Activated CD8-positive, alpha-beta T cell treated with anti-CD3 and anti-CD28 coated beads, Interleukin-2, amount 10 ng/mL, durations not matched to agents 7 days and 5 days (primary cell): ENCODE data around the gene SV2C. TPM values are rescaled to one million over a fixed set of nuclear protein-coding genes. Genes with fewer than 3 reads are reported as not detected.
"Not testable (repeated sequence)": the region's sequence is repeated elsewhere in the genome, so short reads cannot be mapped to it uniquely, and the experiment has no call there.

Experiments
- ATAC-seq: fragments of 150-1000 bp; cut with Tn5 transposase; one replicate; pipeline ENCODE4 v1.10.0; 2021; ENCODE audit warnings: moderate library complexity
- CTCF ChIA-PET: fragments of 350-600 bp; sonication (Branson Sonifier 250); formaldehyde crosslinking; loops from one replicate; lab custom pipeline; 2021; ENCODE audit warnings: antibody characterized with exemption; lab: Charles Lee
- POLR2A ChIA-PET: fragments of 350-600 bp; sonication (Branson Sonifier 250); formaldehyde crosslinking; loops from one replicate; lab custom pipeline; 2021; ENCODE audit warnings: antibody characterized with exemption; lab: Charles Lee
- DNase-seq: peaks from one replicate; pipeline ENCODE4 v3.0.0-alpha.2; 2020
- H3K27ac Mint-ChIP-seq: one replicate; pipeline ENCODE4 v1.8.0; 2021; ENCODE audit warnings: mild to moderate bottlenecking, mixed read lengths
- H3K27me3 Mint-ChIP-seq: one replicate; pipeline ENCODE4 v1.8.0; 2021; ENCODE audit warnings: low read depth, mixed read lengths
- H3K36me3 Mint-ChIP-seq: one replicate; pipeline ENCODE4 v1.8.0; 2021; ENCODE audit warnings: low read depth, mixed read lengths
- H3K4me1 Mint-ChIP-seq: one replicate; pipeline ENCODE4 v1.8.0; 2021; ENCODE audit warnings: low read depth, mixed read lengths
- H3K4me3 Mint-ChIP-seq: one replicate; pipeline ENCODE4 v1.8.0; 2021; ENCODE audit warnings: mild to moderate bottlenecking, mixed read lengths
- H3K9me3 Mint-ChIP-seq: one replicate; pipeline ENCODE4 v1.8.0; 2022; ENCODE audit warnings: mixed read lengths; ENCODE audit not compliant: insufficient read depth
- total RNA-seq, 2 experiments: library from RNA; stranded (reverse); gene quantifications; one replicate each; pipeline ENCODE4 v1.2.3, GENCODE V29; 2021

The SV2C gene
- total RNA-seq, 2 experiments from 2014 or later, result 0.03 TPM; not detected in 1

- H3K27me3 Mint-ChIP-seq, result peaks cover 3% of the 10 kb centered on the region
- no peak for DNase-seq
- H3K4me1 Mint-ChIP-seq, result peaks cover 18% of the 10 kb centered on the region
- H3K4me3 Mint-ChIP-seq, result no peak overlapping the region
- CTCF ChIA-PET, result no interaction called here
- POLR2A ChIA-PET, result no interaction called here
- no peaks in the 10 kb centered on the region for H3K36me3 Mint-ChIP-seq
- ATAC-seq, result no peak
- no peak overlapping the region for H3K27ac Mint-ChIP-seq
- H3K9me3 Mint-ChIP-seq, result no peaks in the 10 kb centered on the region
Measured at GRCh38 chr5:76365561-76365960, 282.4 kb downstream of the SV2C start.

GRCh38 chr5:76366596-76366995 is 283.4 kb downstream of the SV2C start:
- Mint-ChIP-seq H3K4me3 (no peak overlapping the region), H3K27me3 (peaks cover 3% of the 10 kb centered on the region), H3K9me3 (no peaks in the 10 kb centered on the region), H3K4me1 (peaks cover 15% of the 10 kb centered on the region), H3K27ac (no peak overlapping the region), H3K36me3 (no peaks in the 10 kb centered on the region)
- POLR2A ChIA-PET, result no interaction called here
- DNase-seq (no peak), ATAC-seq (no peak)
- CTCF ChIA-PET, result interaction anchor here (1.1 kb wide), 2 partner anchors 155 to 181 kb away, joined by 3 to 5 read pairs; no protein-coding TSS in a partner anchor

- Mint-ChIP-seq H3K9me3 (no peaks in the 10 kb centered on the region), H3K27me3 (peaks cover 3% of the 10 kb centered on the region), H3K27ac (no peak overlapping the region), H3K4me1 (peaks cover 24% of the 10 kb centered on the region), H3K36me3 (no peaks in the 10 kb centered on the region), H3K4me3 (no peak overlapping the region)
- CTCF ChIA-PET, result interaction anchor here (0.8 to 1.8 kb wide), 2 partner anchors 35 to 176 kb away, joined by 3 read pairs; partner anchors contain the start of gene IQGAP2
- ATAC-seq, result peak; percentile 33
- DNase-seq, result no peak
- POLR2A ChIA-PET, result no interaction called here
Measured at GRCh38 chr5:76367623-76368371, 284.6 kb downstream of the SV2C start.

- no peaks in the 10 kb centered on the region for H3K36me3 Mint-ChIP-seq
- DNase-seq (no peak), ATAC-seq (no peak)
- no peak overlapping the region for H3K4me3 Mint-ChIP-seq
- no peaks in the 10 kb centered on the region for H3K9me3 Mint-ChIP-seq
- H3K4me1 Mint-ChIP-seq, result peaks cover 26% of the 10 kb centered on the region
- peaks cover 2% of the 10 kb centered on the region for H3K27me3 Mint-ChIP-seq
- ChIA-PET CTCF (interaction anchor here (0.8 to 1.8 kb wide), 2 partner anchors 34 to 174 kb away, joined by 3 read pairs; partner anchors contain the start of gene IQGAP2), POLR2A (no interaction called here)
- no peak overlapping the region for H3K27ac Mint-ChIP-seq
Measured at GRCh38 chr5:76368941-76369340, 285.8 kb downstream of the SV2C start.

- CTCF ChIA-PET, result interaction anchor here (0.6 to 1.8 kb wide), 2 partner anchors 174 to 195 kb away, joined by 3 read pairs; no protein-coding TSS in a partner anchor
- ATAC-seq, H3K27me3 Mint-ChIP-seq, H3K27ac Mint-ChIP-seq, H3K4me3 Mint-ChIP-seq, DNase-seq, H3K36me3 Mint-ChIP-seq, H3K9me3 Mint-ChIP-seq, POLR2A ChIA-PET: not testable (repeated sequence)
- peaks cover 26% of the 10 kb centered on the region for H3K4me1 Mint-ChIP-seq
Measured at GRCh38 chr5:76369668-76370067, 286.5 kb downstream of the SV2C start.

GRCh38 chr5:76371960-76372322 is 288.8 kb downstream of the SV2C start:
- Mint-ChIP-seq H3K4me1 (peaks cover 28% of the 10 kb centered on the region), H3K9me3 (no peaks in the 10 kb centered on the region), H3K4me3 (no peak overlapping the region), H3K27me3 (no peaks in the 10 kb centered on the region), H3K27ac (no peak overlapping the region), H3K36me3 (no peaks in the 10 kb centered on the region)
- no peak for ATAC-seq
- ChIA-PET CTCF (no interaction called here), POLR2A (interaction anchor here (1.5 kb wide), 1 partner anchor 30 kb away, joined by 4 read pairs; no protein-coding TSS in a partner anchor)
- no peak for DNase-seq

GRCh38 chr5:76372323-76373054 is 289.3 kb downstream of the SV2C start:
- no peak for DNase-seq
- H3K4me1 Mint-ChIP-seq, result peaks cover 28% of the 10 kb centered on the region
- ATAC-seq, result no peak
- H3K4me3 Mint-ChIP-seq, result no peak overlapping the region
- H3K9me3 Mint-ChIP-seq, result no peaks in the 10 kb centered on the region
- no peaks in the 10 kb centered on the region for H3K27me3 Mint-ChIP-seq
- ChIA-PET CTCF (no interaction called here), POLR2A (interaction anchor here (1.5 kb wide), 1 partner anchor 30 kb away, joined by 4 read pairs; no protein-coding TSS in a partner anchor)
- no peaks in the 10 kb centered on the region for H3K36me3 Mint-ChIP-seq
- peak overlapping the region; percentile 10 for H3K27ac Mint-ChIP-seq

- no peaks in the 10 kb centered on the region for H3K27me3 Mint-ChIP-seq
- POLR2A ChIA-PET, result interaction anchor here (1.2 kb wide), 1 partner anchor 27 kb away, joined by 3 read pairs; no protein-coding TSS in a partner anchor
- ATAC-seq (no peak), DNase-seq (no peak)
- H3K9me3 Mint-ChIP-seq, result no peaks in the 10 kb centered on the region
- H3K27ac Mint-ChIP-seq, result no peak overlapping the region
- H3K4me3 Mint-ChIP-seq, result no peak overlapping the region
- no peaks in the 10 kb centered on the region for H3K36me3 Mint-ChIP-seq
- CTCF ChIA-PET, result interaction anchor here (1.1 to 2.4 kb wide), 2 partner anchors 17 to 27 kb away, joined by 4 to 12 read pairs; partner anchors contain the start of gene IQGAP2
- peaks cover 35% of the 10 kb centered on the region for H3K4me1 Mint-ChIP-seq
Measured at GRCh38 chr5:76376148-76376865, 293.1 kb downstream of the SV2C start.

- Mint-ChIP-seq H3K36me3 (no peaks in the 10 kb centered on the region), H3K4me3 (no peak overlapping the region), H3K9me3 (no peaks in the 10 kb centered on the region), H3K27ac (no peak overlapping the region), H3K27me3 (no peaks in the 10 kb centered on the region), H3K4me1 (peaks cover 35% of the 10 kb centered on the region)
- ChIA-PET POLR2A (interaction anchor here (0.6 kb wide), 1 partner anchor 19 kb away, joined by 4 read pairs; no protein-coding TSS in a partner anchor), CTCF (interaction anchor here (2.4 kb wide), 1 partner anchor 26 kb away, joined by 12 read pairs; the partner anchor contains the start of gene IQGAP2)
- DNase-seq, result no peak
- ATAC-seq, result no peak
Measured at GRCh38 chr5:76376866-76377230, 293.7 kb downstream of the SV2C start.

- H3K4me3 Mint-ChIP-seq, result no peak overlapping the region
- POLR2A ChIA-PET, result interaction anchor here (0.8 kb wide), 1 partner anchor 65 kb away, joined by 3 read pairs; no protein-coding TSS in a partner anchor
- no peaks in the 10 kb centered on the region for H3K27me3 Mint-ChIP-seq
- peaks cover 28% of the 10 kb centered on the region for H3K4me1 Mint-ChIP-seq
- no peaks in the 10 kb centered on the region for H3K36me3 Mint-ChIP-seq
- DNase-seq (no peak), ATAC-seq (no peak)
- CTCF ChIA-PET, result interaction anchor here (1.4 kb wide), 1 partner anchor 396 kb away, joined by 5 read pairs; no protein-coding TSS in a partner anchor
- H3K27ac Mint-ChIP-seq, result no peak overlapping the region
- no peaks in the 10 kb centered on the region for H3K9me3 Mint-ChIP-seq
Measured at GRCh38 chr5:76378355-76378754, 295.2 kb downstream of the SV2C start.

GRCh38 chr5:76379316-76379715 is 296.1 kb downstream of the SV2C start:
- ATAC-seq, result peak; percentile 73
- DNase-seq, result no peak

More at GRCh38 chr5:76379316-76379715, 296.1 kb downstream of the SV2C start:
- peaks cover 36% of the 10 kb centered on the region for H3K4me1 Mint-ChIP-seq
- H3K36me3 Mint-ChIP-seq, result no peaks in the 10 kb centered on the region
- H3K4me3 Mint-ChIP-seq, result no peak overlapping the region
- H3K27me3 Mint-ChIP-seq, result no peaks in the 10 kb centered on the region
- no peaks in the 10 kb centered on the region for H3K9me3 Mint-ChIP-seq
- CTCF ChIA-PET, result interaction anchor here (0.6 to 1.4 kb wide), 4 partner anchors 9 to 395 kb away, joined by 3 to 5 read pairs (median 4); no protein-coding TSS in a partner anchor
- peak overlapping the region; percentile 14 for H3K27ac Mint-ChIP-seq
- POLR2A ChIA-PET, result no interaction called here
